ENCODE measurements around the gene OR14C36.

OR14C36 gene

GRCh38 chr1:248372394-248372793, 23.8 kb downstream of the OR14C36 start:
- TF ChIP-seq TAF1 (IDR thresholded peaks at IDR 0.05; ENCODE audit: borderline replicate concordance, insufficient read depth, low read length) (no peak), REST (IDR thresholded peaks at IDR 0.05; ENCODE audit: insufficient read depth in 1 of 2, low read depth in 2 of 2, low read length in 2 of 2) (no peak), POLR2AphosphoS5 (IDR thresholded peaks at IDR 0.05; ENCODE audit: low read depth, low read length) (no peak), SIN3A (IDR thresholded peaks at IDR 0.05; ENCODE audit: borderline replicate concordance, insufficient read depth, low read length) (no peak), FOXP2 (optimal IDR thresholded peaks at IDR 0.05; ENCODE audit: borderline replicate concordance, extremely low read depth, extremely low read length, insufficient read depth) (no peak)

- TF ChIP-seq SIN3A (IDR thresholded peaks at IDR 0.05; ENCODE audit: borderline replicate concordance, insufficient read depth, low read length) (no peak), TAF1 (IDR thresholded peaks at IDR 0.05; ENCODE audit: borderline replicate concordance, insufficient read depth, low read length) (no peak), REST (IDR thresholded peaks at IDR 0.05; ENCODE audit: insufficient read depth in 1 of 2, low read depth in 2 of 2, low read length in 2 of 2) (no peak), FOXP2 (optimal IDR thresholded peaks at IDR 0.05; ENCODE audit: borderline replicate concordance, extremely low read depth, extremely low read length, insufficient read depth) (no peak)
These were observed 25.2 kb downstream of the OR14C36 start for GRCh38 chr1:248373761-248374160.

GRCh38 chr1:248375446-248375845, 26.9 kb downstream of the OR14C36 start, which contains the start of gene OR2T6:
OR2T6 (plus strand) TSS chr1:248375746; CDS start chr1:248387609, 11,863 bp downstream.
- TF ChIP-seq TAF1 (IDR thresholded peaks at IDR 0.05; ENCODE audit: borderline replicate concordance, insufficient read depth, low read length) (no peak), FOXP2 (optimal IDR thresholded peaks at IDR 0.05; ENCODE audit: borderline replicate concordance, extremely low read depth, extremely low read length, insufficient read depth) (no peak), POLR2AphosphoS5 (IDR thresholded peaks at IDR 0.05; ENCODE audit: low read depth, low read length) (no peak), SIN3A (IDR thresholded peaks at IDR 0.05; ENCODE audit: borderline replicate concordance, insufficient read depth, low read length) (no peak)

- no peak for TF ChIP-seq TAF1 (IDR thresholded peaks at IDR 0.05; ENCODE audit: borderline replicate concordance, insufficient read depth, low read length)
- TF ChIP-seq FOXP2 (optimal IDR thresholded peaks at IDR 0.05; ENCODE audit: borderline replicate concordance, extremely low read depth, extremely low read length, insufficient read depth): no peak
- no peak for TF ChIP-seq SIN3A (IDR thresholded peaks at IDR 0.05; ENCODE audit: borderline replicate concordance, insufficient read depth, low read length)
- TF ChIP-seq POLR2AphosphoS5 (IDR thresholded peaks at IDR 0.05; ENCODE audit: low read depth, low read length): no peak
These were observed 28.3 kb downstream of the OR14C36 start for GRCh38 chr1:248376916-248377315.

- TF ChIP-seq FOXP2 (optimal IDR thresholded peaks at IDR 0.05; ENCODE audit: borderline replicate concordance, extremely low read depth, extremely low read length, insufficient read depth): no peak
- TF ChIP-seq POLR2AphosphoS5 (IDR thresholded peaks at IDR 0.05; ENCODE audit: low read depth, low read length): no peak
- TF ChIP-seq TAF1 (IDR thresholded peaks at IDR 0.05; ENCODE audit: borderline replicate concordance, insufficient read depth, low read length): no peak
- no peak for TF ChIP-seq SIN3A (IDR thresholded peaks at IDR 0.05; ENCODE audit: borderline replicate concordance, insufficient read depth, low read length)
- no peak for TF ChIP-seq REST (IDR thresholded peaks at IDR 0.05; ENCODE audit: insufficient read depth in 1 of 2, low read depth in 2 of 2, low read length in 2 of 2)
These were observed 32.3 kb downstream of the OR14C36 start for GRCh38 chr1:248380854-248381253.

- no peak for TF ChIP-seq SIN3A (IDR thresholded peaks at IDR 0.05; ENCODE audit: borderline replicate concordance, insufficient read depth, low read length)
- no peak for TF ChIP-seq FOXP2 (optimal IDR thresholded peaks at IDR 0.05; ENCODE audit: borderline replicate concordance, extremely low read depth, extremely low read length, insufficient read depth)
- no peak for TF ChIP-seq REST (IDR thresholded peaks at IDR 0.05; ENCODE audit: insufficient read depth in 1 of 2, low read depth in 2 of 2, low read length in 2 of 2)
- no peak for TF ChIP-seq POLR2AphosphoS5 (IDR thresholded peaks at IDR 0.05; ENCODE audit: low read depth, low read length)
- TF ChIP-seq TAF1 (IDR thresholded peaks at IDR 0.05; ENCODE audit: borderline replicate concordance, insufficient read depth, low read length): no peak
These were observed 39.9 kb downstream of the OR14C36 start for GRCh38 chr1:248388426-248388825.

All from PFSK-1 (cell line).